NT2/D1 (cell line): ENCODE results near the gene APELA.

Source experiments
- SUZ12 ChIP-seq: IDR thresholded peaks from 2 replicates; pipeline ENCODE4 v1.6.1; 2011; ENCODE audit not compliant: insufficient read length, insufficient read depth; ENCODE audit errors: extremely low read depth
- YY1 ChIP-seq: IDR thresholded peaks from 2 replicates; pipeline ENCODE4 v1.6.1; 2011; ENCODE audit not compliant: insufficient read length, insufficient read depth

- no peak for TF ChIP-seq SUZ12
- no peak for TF ChIP-seq YY1
Observed at GRCh38 chr4:164935363-164935762, 58.4 kb downstream of the APELA start.
